HG02763 (cell line): Measurements from ENCODE around the gene SMARCC1.
"Not testable (repeated sequence)": the region's sequence is repeated elsewhere in the genome, so short reads cannot be mapped to it uniquely, and the experiment has no call there.

Source experiments
- ATAC-seq: cut with Tn5 transposase; IDR thresholded peaks from one replicate; pipeline ENCODE4 v1.9.1; 2021; ENCODE audit warnings: mild to moderate bottlenecking, moderate library complexity; ENCODE audit not compliant: unreplicated experiment

The SMARCC1 gene

DNA sequence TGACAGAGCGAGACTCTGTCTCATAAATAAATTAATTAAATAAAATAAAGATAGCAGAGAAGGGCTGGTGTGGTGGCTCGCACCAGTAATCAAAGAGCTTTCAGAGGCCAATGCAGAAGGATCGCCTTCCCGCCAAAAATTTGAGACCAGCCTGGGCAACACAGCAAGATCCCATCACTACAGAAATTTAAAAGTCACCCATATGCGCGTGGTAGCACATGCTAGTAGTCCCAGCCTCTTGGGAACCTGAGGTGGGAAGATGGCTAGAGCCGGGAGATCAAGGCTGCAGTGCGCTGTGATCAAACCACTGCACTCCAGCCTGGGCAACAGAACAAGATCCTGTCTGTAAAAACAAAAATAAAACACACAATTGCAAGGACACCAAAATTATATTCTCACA, 9.6 kb downstream of the SMARCC1 start:
- no peak for ATAC-seq

DNA sequence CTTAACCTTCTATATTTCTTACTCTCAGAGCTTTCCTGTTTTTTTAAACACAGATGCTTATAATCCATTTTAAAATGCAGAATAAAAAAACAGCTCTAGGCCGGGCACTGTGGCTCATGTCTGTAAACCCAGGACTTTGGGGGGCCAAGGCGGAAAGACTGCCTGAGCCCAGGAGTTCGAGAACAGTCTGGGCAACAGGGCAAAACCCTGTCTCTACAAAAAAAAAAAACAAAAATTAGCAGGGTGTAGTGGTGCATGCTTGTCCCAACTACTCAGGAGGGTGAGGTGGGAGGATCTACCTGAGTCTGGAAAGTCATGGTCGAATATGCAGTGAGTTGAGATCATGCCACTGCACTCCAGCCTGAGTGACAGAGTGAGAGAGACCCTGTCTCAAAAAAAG, 15.5 kb downstream of the SMARCC1 start:
- no peak for ATAC-seq

DNA sequence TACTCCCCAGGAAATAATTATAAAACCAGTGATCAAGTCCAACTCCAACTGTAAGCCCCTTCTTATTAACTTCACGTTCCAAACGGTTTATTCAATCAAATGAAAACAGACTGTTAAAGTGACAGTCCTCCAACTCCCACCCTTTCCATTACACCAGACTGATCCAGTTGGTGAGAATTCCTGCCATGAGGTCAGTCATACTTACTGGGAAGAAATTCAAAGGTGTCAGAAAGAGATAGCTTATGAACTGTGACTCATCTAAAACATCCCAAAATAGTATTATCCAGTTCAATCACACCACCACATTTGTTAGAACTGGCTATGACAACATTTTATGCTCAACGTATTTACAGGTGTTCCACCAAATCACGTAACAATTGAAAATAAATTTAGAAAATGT, 19.5 kb downstream of the SMARCC1 start:
- ATAC-seq, result no peak

DNA sequence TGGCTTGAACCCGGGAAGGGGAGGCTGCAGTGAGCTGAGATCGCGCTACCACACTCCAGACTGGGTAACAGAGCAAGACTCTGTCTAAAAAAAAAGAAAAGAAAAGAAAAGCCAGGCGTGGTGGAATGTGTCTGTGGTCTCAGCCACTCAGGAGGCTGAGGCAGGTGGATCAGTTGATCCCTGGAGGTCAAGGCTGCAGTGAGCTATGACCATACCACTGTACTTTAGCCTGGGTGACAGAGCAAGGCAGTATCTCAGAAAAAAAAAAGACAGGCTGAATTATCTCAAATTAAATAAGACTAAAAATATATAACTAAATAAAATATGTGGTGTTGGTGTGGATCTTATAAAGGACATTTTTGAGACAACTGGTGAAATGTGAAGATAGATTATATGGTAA, 20.6 kb downstream of the SMARCC1 start:
- ATAC-seq, result no peak

GRCh38 chr3:47760207-47760606, 21.5 kb downstream of the SMARCC1 start:
- ATAC-seq, result not testable (repeated sequence)

DNA sequence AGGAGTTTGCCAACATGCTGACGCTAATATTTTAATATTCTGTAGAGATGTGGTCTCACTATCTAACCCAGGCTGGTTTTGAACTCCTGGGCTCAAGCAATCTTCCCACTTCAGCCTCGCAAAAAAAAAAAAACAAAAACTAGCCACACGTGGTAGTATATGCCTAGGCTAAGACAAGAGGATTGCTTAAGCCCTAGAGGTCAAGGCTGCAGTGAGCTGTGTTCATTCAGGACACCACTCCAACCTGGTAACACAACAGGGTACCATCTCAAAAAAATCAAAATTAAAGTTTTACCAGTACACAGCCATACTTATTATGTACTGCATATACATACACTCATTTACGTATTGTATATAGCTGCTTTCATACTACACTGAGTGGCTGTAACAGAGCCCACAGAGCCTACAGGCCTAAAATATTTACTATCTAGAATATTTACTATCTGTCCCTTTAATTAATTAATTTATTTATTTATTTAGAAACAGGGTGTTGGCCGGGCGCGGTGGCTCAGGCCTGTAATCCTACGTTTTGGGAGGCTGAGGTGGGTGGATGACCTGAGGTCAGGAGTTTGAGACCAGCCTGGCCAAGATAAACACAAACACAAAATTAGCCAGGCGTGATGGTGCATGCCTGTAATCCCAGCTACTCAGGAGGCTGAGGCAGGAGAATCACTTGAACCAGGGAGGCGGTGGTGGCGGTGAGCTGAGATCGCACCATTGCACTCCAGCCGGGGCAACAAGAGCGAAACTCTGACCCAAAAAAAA, 23.2 kb downstream of the SMARCC1 start:
- ATAC-seq, result no peak

DNA sequence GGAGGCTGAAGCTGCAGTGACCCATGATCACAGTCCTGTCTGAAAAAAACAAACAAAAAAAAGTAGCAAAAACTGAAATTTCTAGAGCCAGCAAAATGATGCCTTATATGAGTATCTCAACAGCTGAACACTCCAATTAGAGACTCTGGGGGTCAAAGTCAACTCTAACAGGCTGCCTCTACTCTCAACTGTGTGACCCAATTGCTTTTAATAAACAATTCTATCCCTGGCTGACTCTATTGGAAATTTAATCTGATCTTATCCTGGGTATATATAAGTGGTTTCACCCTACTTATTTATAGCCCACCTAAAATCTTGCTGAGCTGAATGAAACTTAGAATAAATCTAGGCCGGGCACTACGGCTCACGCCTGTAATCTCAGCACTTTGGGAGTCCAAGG, 29.0 kb downstream of the SMARCC1 start:
- ATAC-seq, result no peak

DNA sequence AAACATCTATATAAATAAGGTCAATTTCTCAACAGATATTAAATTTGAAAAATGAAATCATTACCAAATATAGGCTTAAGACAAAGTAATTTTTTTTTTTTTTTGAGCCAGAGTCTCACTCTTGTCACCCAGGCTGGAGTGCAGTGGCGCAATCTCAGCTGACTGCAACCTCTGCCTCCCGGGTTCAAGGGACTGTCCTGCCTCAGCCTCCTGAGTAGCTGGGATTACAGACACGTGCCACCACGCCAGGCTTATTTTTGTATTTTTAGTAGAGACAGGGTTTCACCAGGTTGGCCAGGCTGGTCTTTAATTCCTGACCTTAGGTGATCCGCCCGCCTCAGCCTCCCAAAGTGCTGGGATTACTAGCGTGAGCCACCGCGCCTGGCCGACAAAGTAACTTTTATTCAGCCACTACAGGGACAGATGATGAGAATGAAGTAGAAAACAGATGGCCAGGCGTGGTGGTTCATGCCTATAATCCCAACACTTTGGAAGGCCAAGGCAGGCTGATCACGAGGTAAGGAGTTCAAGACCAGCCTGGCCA, 30.8 kb downstream of the SMARCC1 start:
- not testable (repeated sequence) for ATAC-seq

GRCh38 chr3:47747558-47747957, 34.1 kb downstream of the SMARCC1 start:
- ATAC-seq, result no peak

DNA sequence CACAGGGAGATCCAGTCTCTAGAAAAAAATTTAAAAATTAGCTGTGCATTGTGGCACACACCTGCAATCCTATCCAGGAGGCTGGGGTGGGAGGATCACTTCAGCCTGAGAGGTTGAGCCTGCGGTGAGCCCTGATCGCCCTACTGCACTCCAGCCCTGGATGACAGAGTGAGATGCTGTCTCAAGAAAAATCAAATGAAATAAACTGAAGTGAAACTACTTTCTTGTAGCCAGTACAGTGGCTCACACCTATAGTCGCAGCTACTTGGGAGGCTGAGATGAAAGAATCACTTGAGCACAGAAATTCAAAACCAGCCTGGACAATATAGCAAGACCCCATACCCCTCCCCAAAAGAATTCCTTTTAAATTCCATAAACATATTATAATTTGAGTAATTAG, 35.4 kb downstream of the SMARCC1 start:
- no peak for ATAC-seq

GRCh38 chr3:47743855-47744254, 37.8 kb downstream of the SMARCC1 start:
- ATAC-seq, result no peak

GRCh38 chr3:47743352-47743751, 38.3 kb downstream of the SMARCC1 start:
- not testable (repeated sequence) for ATAC-seq

DNA sequence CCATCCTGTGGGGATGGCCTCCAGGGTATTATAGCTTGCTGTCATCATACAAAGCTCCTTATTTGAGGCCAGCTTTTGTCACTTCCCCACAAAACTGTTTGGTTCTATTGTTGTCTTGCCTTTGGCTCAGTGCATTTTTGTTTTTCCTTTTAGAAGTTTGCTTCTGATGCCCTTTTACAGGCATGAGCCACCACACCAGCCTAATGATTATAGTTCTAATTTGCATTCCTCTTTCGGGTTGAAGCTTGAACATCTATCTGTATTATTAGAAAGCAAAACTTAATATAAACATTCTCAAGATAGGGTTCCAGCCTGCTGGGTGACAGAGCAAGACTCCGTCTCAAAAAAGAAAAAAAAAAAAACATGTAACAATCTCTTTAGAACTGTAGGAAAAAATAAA, 39.8 kb downstream of the SMARCC1 start:
- peak; percentile 48 for ATAC-seq

GRCh38 chr3:47732143-47732542, 49.5 kb downstream of the SMARCC1 start:
- ATAC-seq, result no peak

DNA sequence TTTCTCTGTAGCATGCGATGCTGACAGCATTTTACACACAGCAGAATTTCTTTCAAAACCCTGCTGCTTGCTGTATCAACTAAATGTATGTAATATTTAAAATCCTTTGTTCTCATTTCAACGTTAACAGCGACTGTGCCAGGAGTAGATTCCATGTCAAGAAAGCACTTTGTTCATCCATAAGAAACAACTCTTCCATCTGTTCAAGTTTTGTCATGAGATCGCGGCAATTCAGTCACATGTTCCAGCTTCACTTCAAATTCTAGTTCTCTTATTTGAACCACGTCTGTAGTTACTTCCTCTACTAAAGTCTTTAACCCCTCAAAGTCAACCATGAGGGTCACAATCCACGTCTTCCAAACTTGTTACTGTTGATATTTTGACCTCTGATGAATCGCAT, 50.6 kb downstream of the SMARCC1 start:
- ATAC-seq, result no peak

DNA sequence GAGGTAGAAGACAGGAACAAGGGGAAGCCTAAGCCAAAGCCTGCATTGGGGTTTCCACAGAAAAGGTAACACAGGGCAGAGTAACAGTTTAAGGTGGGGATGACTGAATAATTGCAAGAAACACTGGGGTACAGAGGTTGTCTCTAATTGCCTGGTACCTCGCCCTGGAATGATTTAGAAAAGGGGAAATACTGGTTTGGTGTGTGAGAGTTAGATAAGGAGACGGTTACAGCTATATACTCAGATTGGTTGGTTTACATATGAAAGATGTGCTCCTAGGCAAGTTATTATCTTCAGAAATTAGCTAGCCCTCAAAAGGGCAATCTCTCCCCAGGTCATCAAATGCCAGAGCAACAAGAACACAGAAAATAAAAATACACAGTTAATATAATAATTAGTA, 58.8 kb downstream of the SMARCC1 start:
- ATAC-seq, result no peak

GRCh38 chr3:47717448-47717847, 64.2 kb downstream of the SMARCC1 start:
- ATAC-seq, result not testable (repeated sequence)

DNA sequence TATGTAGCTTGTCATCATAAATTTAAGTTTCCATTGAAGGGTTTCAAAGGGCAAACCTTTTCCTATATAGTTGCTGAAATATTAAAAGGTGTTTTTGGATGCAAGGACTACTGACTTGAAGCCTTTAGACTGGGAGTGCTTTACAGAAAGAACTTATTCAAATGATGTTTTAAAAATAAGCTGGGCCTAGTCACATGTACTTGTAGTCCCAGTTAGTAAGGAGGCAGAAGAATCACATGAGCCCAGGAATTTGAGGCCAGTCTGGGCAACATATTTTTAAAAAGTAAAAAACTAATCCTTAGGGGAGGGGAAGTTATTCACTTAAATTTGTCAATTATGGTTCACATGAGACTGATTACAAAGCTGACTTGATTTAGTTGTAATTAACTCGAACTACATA, 65.0 kb downstream of the SMARCC1 start:
- no peak for ATAC-seq

DNA sequence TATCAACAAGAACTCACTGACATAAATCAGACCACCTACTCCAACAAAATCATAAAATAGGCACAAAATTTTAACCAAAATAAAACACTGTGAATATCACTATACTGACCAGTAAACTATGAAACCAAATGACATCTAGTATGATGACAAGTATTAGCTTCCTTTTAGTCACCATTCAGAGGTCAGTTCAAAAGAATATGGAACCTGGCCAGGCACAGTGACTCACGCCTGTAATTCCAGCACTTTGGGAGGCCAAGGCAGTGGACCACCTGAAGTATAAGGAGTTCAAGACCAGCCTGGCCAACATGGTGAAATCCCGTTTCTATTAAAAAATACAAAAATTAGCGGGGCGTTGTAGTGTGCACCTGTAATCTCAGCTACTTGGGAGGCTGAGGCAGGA, 65.8 kb downstream of the SMARCC1 start:
- no peak for ATAC-seq

GRCh38 chr3:47714606-47715005, 67.1 kb downstream of the SMARCC1 start:
- no peak for ATAC-seq

DNA sequence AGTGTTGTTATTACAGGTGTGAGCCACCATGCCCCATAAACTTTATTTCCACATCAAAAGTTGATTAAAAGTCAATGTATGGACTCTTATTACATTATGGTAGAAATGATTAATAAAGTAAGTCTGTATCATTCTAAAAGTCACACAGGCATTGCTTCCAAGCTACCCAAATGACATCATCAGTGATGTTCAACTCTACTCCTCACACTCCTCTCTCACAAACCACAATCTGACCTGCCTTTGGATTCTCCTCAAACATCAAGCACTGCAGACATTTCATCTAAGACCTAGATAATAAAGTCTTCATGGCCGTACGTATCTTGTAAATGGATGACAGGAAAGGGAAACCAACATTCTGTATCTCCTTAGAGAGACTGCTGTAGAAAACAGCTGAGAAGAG, 68.0 kb downstream of the SMARCC1 start:
- no peak for ATAC-seq

GRCh38 chr3:47712398-47712797, 69.3 kb downstream of the SMARCC1 start:
- no peak for ATAC-seq

- ATAC-seq, result no peak
Measured at GRCh38 chr3:47711596-47711995, 70.1 kb downstream of the SMARCC1 start.
